Measurements from ENCODE around the gene STOML1. TPM values are rescaled to one million over a fixed set of nuclear protein-coding genes. Genes with fewer than 3 reads are reported as not detected.

Gene STOML1, protein sequence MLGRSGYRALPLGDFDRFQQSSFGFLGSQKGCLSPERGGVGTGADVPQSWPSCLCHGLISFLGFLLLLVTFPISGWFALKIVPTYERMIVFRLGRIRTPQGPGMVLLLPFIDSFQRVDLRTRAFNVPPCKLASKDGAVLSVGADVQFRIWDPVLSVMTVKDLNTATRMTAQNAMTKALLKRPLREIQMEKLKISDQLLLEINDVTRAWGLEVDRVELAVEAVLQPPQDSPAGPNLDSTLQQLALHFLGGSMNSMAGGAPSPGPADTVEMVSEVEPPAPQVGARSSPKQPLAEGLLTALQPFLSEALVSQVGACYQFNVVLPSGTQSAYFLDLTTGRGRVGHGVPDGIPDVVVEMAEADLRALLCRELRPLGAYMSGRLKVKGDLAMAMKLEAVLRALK
- total RNA-seq, result 9.4 and 20.7 TPM in 2 replicates

DNA sequence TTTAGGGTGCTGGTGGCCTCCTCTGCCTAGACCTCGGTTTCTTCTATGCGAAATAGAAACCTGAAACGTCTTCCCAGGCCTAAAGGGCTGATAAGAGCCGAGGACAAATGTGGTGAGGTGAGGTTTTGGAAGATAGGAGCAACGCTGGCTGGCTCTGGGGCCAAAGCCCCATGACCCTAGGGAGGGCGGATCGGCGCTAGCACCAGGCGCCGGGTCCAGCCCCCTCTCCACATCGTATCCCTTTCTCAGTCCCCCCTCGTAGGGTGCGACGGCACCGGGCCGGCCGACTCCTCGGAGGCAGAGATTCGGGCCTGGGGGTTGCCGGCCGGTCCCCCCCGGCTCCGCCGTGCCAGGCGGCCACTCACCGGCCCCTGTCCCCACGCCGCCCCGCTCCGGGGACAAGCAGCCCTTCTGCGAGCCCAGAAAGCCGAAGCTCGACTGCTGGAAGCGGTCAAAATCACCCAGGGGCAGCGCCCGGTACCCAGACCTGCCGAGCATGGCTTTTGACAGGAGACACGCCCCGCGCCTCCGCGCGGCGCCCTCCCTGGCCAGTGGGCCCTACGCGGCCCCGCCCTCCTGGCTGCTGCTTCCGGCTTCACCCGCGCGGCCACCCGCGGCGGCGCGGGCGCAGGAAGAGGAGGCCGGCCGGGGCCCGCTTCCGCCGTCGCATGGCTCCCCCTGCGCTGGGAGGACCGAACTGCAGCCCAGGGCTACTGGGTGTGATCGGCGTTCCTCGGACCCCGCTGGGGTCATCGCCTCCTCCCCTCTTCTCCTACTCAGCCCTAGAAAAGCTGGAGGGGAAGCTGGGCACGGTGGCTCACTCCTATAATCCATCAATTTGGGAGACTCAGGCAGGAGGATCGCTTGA, at the start of gene STOML1:
STOML1 (minus strand) TSS at position 570 of the 868 bp plus-strand sequence; CDS start at position 498, 72 bp downstream.

DNA sequence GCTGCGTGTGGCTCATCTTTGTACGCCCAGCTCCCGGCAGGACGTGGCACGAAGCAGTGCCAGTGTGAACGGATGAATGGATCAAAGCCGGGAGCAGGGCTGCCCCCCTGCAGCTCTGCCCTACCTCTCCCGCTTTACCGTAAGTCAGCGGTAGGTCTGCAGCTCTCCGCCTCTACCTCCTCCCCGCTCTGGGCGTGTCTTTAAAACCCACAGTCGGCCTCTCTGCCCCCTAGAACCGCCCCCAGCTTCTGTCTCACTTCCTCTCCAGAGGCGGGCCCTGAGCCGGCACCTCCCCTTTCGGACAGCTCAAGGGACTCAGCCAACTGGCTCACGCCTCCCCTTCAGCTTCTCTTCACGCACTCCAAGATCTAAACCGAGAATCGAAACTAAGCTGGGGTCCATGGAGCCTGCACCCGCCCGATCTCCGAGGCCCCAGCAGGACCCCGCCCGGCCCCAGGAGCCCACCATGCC, 2.4 kb upstream of the STOML1 start, which contains the start of gene PML:
PML (plus strand) TSS at position 304 of the 471 bp plus-strand sequence; CDS start at position 401, 97 bp downstream.

Other genes with a start within 250 kb of the STOML1 start
- not detected in 2 replicates for gene INSYN1, start 238.9 kb downstream of the STOML1 start, total RNA-seq
- gene TBC1D21, start 118.7 kb downstream of the STOML1 start, total RNA-seq, result not detected in 2 replicates
- 14.7 and 36.6 TPM in 2 replicates for gene LOXL1, start 65.8 kb downstream of the STOML1 start, total RNA-seq
- gene PML, start 2.4 kb upstream of the STOML1 start, total RNA-seq, result 33.0 and 41.9 TPM in 2 replicates
- gene GOLGA6A, start 90.3 kb upstream of the STOML1 start, total RNA-seq, result not detected in 2 replicates
- gene ISLR2, start 138.3 kb upstream of the STOML1 start, total RNA-seq, result not detected in 2 replicates
- not detected in 2 replicates for gene ISLR, start 181.4 kb upstream of the STOML1 start, total RNA-seq
- gene STRA6, start 210.5 kb upstream of the STOML1 start, total RNA-seq, result 0.96 TPM in 1 of 2 replicates, not detected in the other
- not detected in 2 replicates for gene CCDC33, start 244.0 kb upstream of the STOML1 start, total RNA-seq

All from tracheal epithelial cell (primary cell).